PC-3 (cell line): ENCODE results near the gene NBEAL1. TPM values are rescaled to one million over a fixed set of nuclear protein-coding genes. Genes with fewer than 3 reads are reported as not detected.
"Not testable (repeated sequence)": the region's sequence is repeated elsewhere in the genome, so short reads cannot be mapped to it uniquely, and the experiment has no call there.

Experiments
- ATAC-seq: fragments of 200-7000 bp; cut with Tn5 transposase; 2 replicates; pipeline ENCODE4 v1.9.1; 2020; ENCODE audit warnings: mild to moderate bottlenecking, moderate library complexity
- BruUV-seq: library from RNA; stranded (reverse); fragments of 400-500 nt; replicated peaks from 2 replicates; lab custom pipeline; 2021; lab: Mats Ljungman, UMichigan
- CTCF ChIA-PET: fragments of 300-600 bp; sonication (Branson Sonifier 250); formaldehyde crosslinking; loops from one replicate; lab custom pipeline; 2022; ENCODE audit warnings: antibody characterized with exemption; lab: Charles Lee
- POLR2A ChIA-PET: fragments of 300-600 bp; sonication (Branson Sonifier 250); formaldehyde crosslinking; loops from one replicate; lab custom pipeline; 2022; ENCODE audit warnings: antibody characterized with exemption; ENCODE audit not compliant: unreplicated experiment; lab: Charles Lee
- DNase-seq: peaks from one replicate; pipeline ENCODE4 v3.0.0-alpha.2; 2015
- H2AFZ ChIP-seq: fragments of 300-600 bp; sonication (generic); 2 replicates; pipeline ENCODE4 v1.6.0; 2016; ENCODE audit warnings: antibody characterized with exemption, low read length
- H3F3A ChIP-seq: fragments of 300-600 bp; sonication (generic); one replicate; pipeline ENCODE4 v1.6.0; 2017; ENCODE audit warnings: antibody characterized with exemption, low read length, control low read depth, mild to moderate bottlenecking; ENCODE audit not compliant: unreplicated experiment
- H3K27ac ChIP-seq: fragments of 300-600 bp; sonication (generic); 2 replicates; pipeline ENCODE4 v1.5.1; 2016; ENCODE audit warnings: mild to moderate bottlenecking, low read length
- H3K27me3 ChIP-seq: fragments of 300-600 bp; sonication (generic); 2 replicates; pipeline ENCODE4 v1.6.1; 2016; ENCODE audit warnings: low read length, mixed read lengths
- H3K36me3 ChIP-seq: fragments of 300-600 bp; sonication (generic); 2 replicates; pipeline ENCODE4 v1.6.1; 2016; ENCODE audit warnings: low read depth, mixed run types, low read length, mixed read lengths
- H3K4me1 ChIP-seq: fragments of 300-600 bp; sonication (generic); 2 replicates; pipeline ENCODE4 v1.5.1; 2016; ENCODE audit warnings: low read length; ENCODE audit not compliant: insufficient read depth
- H3K4me2 ChIP-seq: fragments of 300-600 bp; sonication (generic); 2 replicates; pipeline ENCODE4 v1.6.0; 2016; ENCODE audit warnings: low read length
- H3K4me3 ChIP-seq: fragments of 300-600 bp; sonication (generic); 2 replicates; pipeline ENCODE4 v1.5.1; 2016; ENCODE audit warnings: mild to moderate bottlenecking, low read length, mixed read lengths
- H3K79me2 ChIP-seq: fragments of 300-600 bp; sonication (generic); 2 replicates; pipeline ENCODE4 v1.6.1; 2017; ENCODE audit warnings: low read length, mixed read lengths
- H3K9ac ChIP-seq: fragments of 300-600 bp; sonication (generic); 2 replicates; pipeline ENCODE4 v1.6.0; 2016; ENCODE audit warnings: mild to moderate bottlenecking, low read length
- H3K9me2 ChIP-seq: fragments of 300-600 bp; sonication (generic); replicated peaks from 2 replicates; pipeline ENCODE4 v1.6.1; 2016; ENCODE audit warnings: mixed run types, low read length, mixed read lengths
- H3K9me3 ChIP-seq: fragments of 300-600 bp; sonication (generic); 2 replicates; pipeline ENCODE4 v1.6.1; 2016; ENCODE audit warnings: low read length, mixed read lengths
- H4K20me1 ChIP-seq: fragments of 300-600 bp; sonication (generic); 2 replicates; pipeline ENCODE4 v1.6.1; 2016; ENCODE audit warnings: low read length, mixed read lengths
- CTCF ChIP-seq: fragments of 300-600 bp; sonication (generic); conservative IDR thresholded peaks from 2 replicates; pipeline ENCODE4 v1.5.1; 2017; ENCODE audit warnings: antibody characterized with exemption, low read depth, mild to moderate bottlenecking, low read length
- EZH2 ChIP-seq: fragments of 300-600 bp; sonication (generic); IDR thresholded peaks from one replicate; pipeline ENCODE4 v1.6.1; 2017; ENCODE audit warnings: antibody characterized with exemption, mild to moderate bottlenecking, low read length; ENCODE audit not compliant: unreplicated experiment
- EZH2phosphoT487 ChIP-seq: fragments of 300-600 bp; sonication (generic); IDR thresholded peaks from 2 replicates; pipeline ENCODE4 v1.6.1; 2018; ENCODE audit warnings: mild to moderate bottlenecking, antibody characterized with exemption, low read length, borderline replicate concordance
- intact Hi-C: fragments of 100-400 bp; cut with micrococcal nuclease; formaldehyde crosslinking; loops from 2 replicates; pipeline ENCODE4 v1.9.0; 2023
- total RNA-seq: library from RNA; depleted of rRNA; stranded (reverse); fragments of >200 nt; gene quantifications from 2 replicates; pipeline ENCODE4 v1.2.3, GENCODE V29; 2014

The NBEAL1 gene
- total RNA-seq, 1 experiment from 2014 or later, result 9.9 TPM

DNA sequence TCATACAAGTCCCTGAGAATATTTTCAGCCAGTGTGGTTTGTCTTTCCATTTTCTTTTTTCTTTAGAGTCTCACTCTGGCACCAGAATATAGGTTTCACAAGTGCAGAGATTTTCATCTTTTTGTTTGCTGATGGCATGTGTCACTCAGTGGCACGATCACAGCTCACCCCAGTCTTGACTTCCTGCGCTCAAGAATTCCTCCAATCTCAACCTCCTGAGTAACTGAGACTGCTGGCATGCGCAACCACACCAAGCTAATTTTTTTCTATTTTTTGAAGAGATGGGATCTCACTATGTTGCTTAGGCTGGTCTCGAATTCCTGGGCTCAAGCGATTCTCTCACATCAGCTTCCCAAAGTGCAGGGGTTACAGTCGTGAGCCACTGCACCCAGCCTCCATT is 23.9 kb downstream of the NBEAL1 start:
- no peaks in the 10 kb centered on the region for H3K9me2 ChIP-seq
- H3K36me3 ChIP-seq, result peaks cover 4% of the 10 kb centered on the region
- ChIA-PET CTCF (no interaction called here), POLR2A (no interaction called here)
- no peak overlapping the region for H3K27ac ChIP-seq
- no peaks in the 10 kb centered on the region for H3K9me3 ChIP-seq
- H3K4me2 ChIP-seq, result no peak overlapping the region
- DNase-seq (no peak), ATAC-seq (no peak)
- BruUV-seq, result no TSS peak
- H3K4me1 ChIP-seq, result 0 out of 2 replicates have a peak, but pooled peaks cover 6% of the 10 kb centered on the region
- no peak overlapping the region for H2AFZ ChIP-seq
- H4K20me1 ChIP-seq, result no peaks in the 10 kb centered on the region
- intact Hi-C loops, result no loop called here
- no peaks in the 10 kb centered on the region for H3F3A ChIP-seq
- H3K4me3 ChIP-seq, result no peak overlapping the region
- TF ChIP-seq EZH2 (no peak), CTCF (no peak)
- no peaks in the 10 kb centered on the region for H3K79me2 ChIP-seq
- H3K27me3 ChIP-seq, result no peaks in the 10 kb centered on the region
- H3K9ac ChIP-seq, result no peak overlapping the region

GRCh38 chr2:203039211-203039610 is 24.5 kb downstream of the NBEAL1 start:
- H3K4me3 ChIP-seq, H3K4me1 ChIP-seq, H2AFZ ChIP-seq, H3K9ac ChIP-seq, ATAC-seq, DNase-seq, CTCF ChIA-PET, H3K9me2 ChIP-seq, H3K79me2 ChIP-seq, POLR2A ChIA-PET, BruUV-seq, intact Hi-C loops, H3K4me2 ChIP-seq, H3K27ac ChIP-seq, H3K36me3 ChIP-seq, H4K20me1 ChIP-seq, H3K27me3 ChIP-seq, H3F3A ChIP-seq, H3K9me3 ChIP-seq: not testable (repeated sequence)

DNA sequence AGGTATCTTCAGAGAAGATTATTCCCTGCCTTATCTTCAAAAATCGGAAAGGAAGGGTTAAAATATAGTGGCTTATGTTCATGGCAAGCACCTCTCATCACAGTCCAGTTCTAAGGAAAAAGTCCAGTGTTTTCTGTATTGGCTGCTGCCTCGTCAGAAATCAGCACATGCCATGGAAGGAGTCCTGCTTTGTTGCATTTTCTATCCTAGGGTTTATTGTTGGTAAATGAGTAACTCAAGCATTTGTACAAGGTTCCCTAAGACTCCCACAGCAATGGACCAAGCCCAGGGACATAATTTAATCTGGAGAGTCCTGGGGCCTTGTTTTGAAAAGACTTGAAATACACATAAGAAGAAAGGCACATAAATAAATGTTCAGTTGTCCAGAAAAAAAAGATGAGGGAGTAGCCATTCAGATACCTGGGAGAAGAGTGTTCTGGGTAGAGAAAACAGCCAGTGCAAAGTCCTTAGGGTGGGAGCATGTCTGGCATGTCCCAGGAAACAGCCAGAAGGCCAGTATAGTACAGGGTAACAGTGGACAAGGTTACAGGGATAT is 26.4 kb downstream of the NBEAL1 start:
- no peak for ATAC-seq
- intact Hi-C loops, result no loop called here
- no TSS peak for BruUV-seq

More for the DNA sequence above, 26.4 kb downstream of the NBEAL1 start:
- no peaks in the 10 kb centered on the region for H3K27me3 ChIP-seq
- H3K4me3 ChIP-seq, result no peak overlapping the region
- no peak for DNase-seq
- peaks cover 6% of the 10 kb centered on the region for H3K36me3 ChIP-seq
- no peak overlapping the region for H3K9ac ChIP-seq
- no peaks in the 10 kb centered on the region for H4K20me1 ChIP-seq
- H3F3A ChIP-seq, result no peaks in the 10 kb centered on the region
- POLR2A ChIA-PET, result no interaction called here
- 0 out of 2 replicates have a peak, but pooled peaks cover 6% of the 10 kb centered on the region for H3K4me1 ChIP-seq
- no peaks in the 10 kb centered on the region for H3K9me3 ChIP-seq
- no peak for TF ChIP-seq EZH2
- TF ChIP-seq CTCF, result no peak
- no peak for TF ChIP-seq EZH2phosphoT487
- no peak overlapping the region for H2AFZ ChIP-seq
- H3K9me2 ChIP-seq, result no peaks in the 10 kb centered on the region
- CTCF ChIA-PET, result no interaction called here
- H3K27ac ChIP-seq, result no peak overlapping the region
- H3K4me2 ChIP-seq, result no peak overlapping the region
- no peaks in the 10 kb centered on the region for H3K79me2 ChIP-seq
